C1 segment of cervical spinal cord (tissue), 14 donors: ENCODE data around the gene ALKBH8.
"Not testable (repeated sequence)": the region's sequence is repeated elsewhere in the genome, so short reads cannot be mapped to it uniquely, and the experiment has no call there.

ENCODE experiments used
- DNase-seq, 14 donors: peaks; one replicate each; lab custom pipeline; 2025; lab: John Stamatoyannopoulos, UW

Gene ALKBH8

DNA sequence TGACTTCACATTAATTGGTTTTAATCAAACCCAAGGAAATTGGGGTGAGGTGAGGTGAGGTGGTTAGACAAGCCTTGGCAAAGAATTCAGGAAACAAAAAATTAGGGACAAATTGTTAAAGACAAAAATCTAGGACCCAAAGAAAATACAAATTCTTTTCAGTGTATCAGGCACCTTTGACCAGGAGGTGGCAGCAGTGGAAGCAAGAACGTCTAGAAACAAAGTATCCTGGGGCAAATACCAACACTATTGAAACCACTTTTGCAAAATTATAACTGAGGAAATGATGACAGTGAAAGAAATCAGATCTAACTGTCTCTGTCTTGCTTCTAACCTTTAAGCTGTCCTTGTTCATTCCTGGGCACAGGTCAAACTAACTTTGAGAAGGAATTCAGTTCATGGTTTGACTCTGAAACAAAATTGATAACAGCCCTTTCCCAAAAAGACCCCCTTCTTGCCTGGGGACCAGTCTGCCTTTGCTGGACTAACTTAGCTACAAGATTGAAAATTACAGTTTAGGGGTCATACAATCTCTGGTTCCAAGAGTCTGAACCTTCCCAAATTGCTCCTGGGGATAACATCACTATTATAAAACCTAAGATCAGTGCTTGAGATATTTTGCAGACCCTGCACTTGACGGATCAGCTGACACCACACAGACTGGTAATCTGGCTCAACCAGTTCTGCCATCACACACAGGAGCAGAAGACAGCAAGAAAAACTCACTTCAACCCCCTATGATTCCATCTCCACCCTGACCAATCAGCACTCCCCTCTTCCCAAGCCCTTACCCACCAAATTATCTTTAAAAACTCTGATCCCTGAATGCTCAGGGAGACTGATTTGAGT, 11.2 kb upstream of the ALKBH8 start:
- DNase-seq: peak in 2 of 14 donors; percentile 18 to 19

DNA sequence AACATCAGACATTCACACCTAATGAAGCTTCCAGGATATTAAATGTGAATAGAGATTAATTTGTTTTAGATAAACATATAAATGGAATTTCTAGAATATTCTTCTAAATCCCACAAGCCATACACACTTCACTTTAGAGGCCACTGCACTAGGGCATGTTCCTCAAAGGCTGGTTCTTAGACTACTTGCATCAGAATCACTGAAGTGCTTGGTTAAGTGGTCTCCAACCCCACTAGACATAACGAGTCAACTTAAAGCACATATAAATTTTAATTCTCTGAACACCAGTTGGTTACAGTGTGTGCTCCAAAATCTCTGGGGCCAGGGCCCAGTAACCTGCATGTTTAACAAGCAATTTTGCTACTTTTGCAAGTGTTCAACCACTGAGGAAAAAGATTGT, 7.9 kb upstream of the ALKBH8 start:
- no peak for DNase-seq

DNA sequence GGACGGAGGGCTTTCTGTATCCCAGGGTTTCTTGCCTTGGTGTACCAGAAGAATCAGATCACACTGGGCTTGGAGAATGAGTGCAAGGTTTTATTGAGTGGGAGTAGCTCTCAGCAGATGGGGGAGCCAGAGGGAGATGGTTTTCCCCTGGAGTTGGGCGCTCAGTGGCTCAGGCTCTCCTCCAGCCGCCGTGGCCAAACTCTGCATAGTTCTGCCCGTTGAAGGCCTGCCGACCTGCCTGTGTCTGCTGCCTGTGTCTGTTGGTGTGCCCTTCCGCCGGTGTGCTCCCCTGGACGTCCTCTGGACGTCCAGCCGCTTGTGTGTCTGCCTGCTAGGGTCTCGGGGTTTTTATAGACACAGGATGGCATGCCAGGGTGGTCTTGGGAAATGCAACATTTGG, 4.5 kb upstream of the ALKBH8 start:
- DNase-seq: no peak

DNA sequence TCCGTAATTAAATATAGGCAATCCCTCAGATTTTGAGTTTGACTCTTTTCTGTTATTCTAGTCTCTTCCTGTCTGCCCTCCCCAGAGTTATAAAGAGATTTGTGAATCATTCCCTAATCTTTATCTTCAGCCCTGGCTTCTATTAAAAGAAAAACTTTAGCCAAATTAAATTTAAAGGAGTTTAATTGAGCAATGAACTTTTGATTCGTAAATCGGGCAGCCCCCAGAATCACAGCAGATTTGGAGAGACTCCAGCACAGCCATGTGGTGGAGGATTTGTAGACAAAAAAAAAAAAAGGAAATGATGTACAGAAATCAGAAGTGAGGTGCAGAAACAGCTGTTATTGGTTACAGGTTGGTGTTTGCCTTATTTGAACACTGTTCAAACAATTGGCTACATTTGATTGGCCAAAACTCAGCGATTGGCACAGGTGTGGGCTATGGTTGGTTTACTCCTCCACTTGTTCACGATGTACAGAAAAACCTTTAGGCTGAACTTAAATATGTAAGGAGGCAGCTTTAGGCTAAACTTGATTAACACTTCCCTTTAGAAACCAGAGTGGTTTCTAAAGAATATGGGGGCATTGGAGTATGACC, 2.3 kb upstream of the ALKBH8 start:
- DNase-seq: no peak

DNA sequence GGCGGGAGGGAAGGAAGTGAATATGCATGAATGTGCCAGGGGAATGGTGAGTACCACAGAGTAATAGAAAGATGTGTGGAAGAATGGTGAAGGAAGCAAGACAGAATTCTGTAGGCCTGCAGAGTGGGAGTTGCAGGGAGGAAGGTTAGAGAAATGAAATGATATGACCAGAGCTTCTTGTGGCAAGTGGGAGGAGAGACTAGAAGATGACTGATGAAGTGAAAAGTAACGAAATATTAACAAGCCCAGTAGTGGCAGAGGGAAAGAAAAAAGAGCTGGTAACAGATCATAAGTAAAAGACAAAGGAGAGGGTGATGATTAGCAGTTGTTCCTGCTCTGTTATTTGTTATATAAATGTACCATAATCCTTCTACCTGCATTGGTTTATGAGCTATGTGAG, 1.0 kb upstream of the ALKBH8 start:
- DNase-seq: no peak

DNA sequence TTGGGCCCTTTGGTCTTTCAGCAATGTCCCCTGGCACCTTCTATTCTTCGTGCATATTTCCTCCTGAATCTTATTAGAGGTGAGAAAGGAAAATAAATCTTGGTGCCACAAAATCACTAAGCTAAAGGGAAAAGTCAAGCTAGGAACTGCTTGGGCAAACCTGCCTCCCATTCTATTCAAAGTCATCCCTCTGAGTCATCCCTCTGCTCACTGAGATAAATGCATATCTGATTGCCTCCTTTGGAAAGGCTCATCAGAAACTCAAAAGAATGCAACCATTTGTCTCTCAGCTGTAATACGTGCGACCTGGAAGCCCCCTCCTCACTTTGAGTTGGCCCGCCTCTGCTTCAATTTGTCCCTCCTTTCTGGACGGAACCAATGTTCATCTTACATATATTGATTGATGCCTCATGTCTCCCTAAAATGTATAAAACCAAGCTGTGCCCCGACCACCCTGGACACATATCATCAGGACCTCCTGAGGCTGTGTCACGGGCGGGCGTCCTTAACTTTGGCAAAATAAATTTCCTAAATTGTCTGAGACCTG, 493 bp upstream of the ALKBH8 start:
- DNase-seq: peak in 1 of 14 donors; percentile 30

DNA sequence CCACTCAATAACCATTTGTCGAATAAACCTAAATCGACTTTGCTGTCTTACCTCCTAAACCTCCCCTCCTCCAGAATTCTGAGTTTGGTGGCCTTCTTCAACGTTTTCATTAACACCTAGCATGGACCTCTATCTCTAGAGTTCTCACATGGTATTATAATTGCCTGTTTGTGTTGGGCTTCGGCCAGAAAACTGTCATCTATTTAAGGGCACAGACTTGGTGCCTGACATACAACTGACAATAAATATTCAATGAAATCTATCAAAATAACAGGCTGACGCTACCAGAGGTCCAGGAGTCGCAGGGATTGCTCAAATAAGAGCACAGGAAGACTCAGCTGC, 687 bp downstream of the ALKBH8 start:
- no peak for DNase-seq

DNA sequence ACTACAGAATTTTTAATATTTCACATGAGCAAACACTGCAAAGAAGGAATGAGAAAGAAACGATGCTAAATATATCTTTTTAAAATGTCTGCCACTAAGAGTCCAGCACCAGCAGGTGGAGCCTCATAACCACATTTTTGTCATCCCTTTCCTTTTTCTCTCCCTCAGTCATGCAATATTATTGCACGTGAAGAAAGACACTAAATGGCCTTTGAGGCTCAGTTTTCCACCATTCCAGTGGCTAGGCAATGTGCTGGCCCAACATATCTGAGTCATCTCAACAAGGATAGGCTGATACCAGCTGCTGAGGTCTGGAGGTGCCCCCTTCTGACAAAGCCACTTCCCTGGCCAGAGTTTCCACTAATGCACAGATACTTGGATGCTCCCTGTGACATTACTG, 1.8 kb downstream of the ALKBH8 start:
- peak in 3 of 14 donors; percentile 3 to 20 (median 11) for DNase-seq

DNA sequence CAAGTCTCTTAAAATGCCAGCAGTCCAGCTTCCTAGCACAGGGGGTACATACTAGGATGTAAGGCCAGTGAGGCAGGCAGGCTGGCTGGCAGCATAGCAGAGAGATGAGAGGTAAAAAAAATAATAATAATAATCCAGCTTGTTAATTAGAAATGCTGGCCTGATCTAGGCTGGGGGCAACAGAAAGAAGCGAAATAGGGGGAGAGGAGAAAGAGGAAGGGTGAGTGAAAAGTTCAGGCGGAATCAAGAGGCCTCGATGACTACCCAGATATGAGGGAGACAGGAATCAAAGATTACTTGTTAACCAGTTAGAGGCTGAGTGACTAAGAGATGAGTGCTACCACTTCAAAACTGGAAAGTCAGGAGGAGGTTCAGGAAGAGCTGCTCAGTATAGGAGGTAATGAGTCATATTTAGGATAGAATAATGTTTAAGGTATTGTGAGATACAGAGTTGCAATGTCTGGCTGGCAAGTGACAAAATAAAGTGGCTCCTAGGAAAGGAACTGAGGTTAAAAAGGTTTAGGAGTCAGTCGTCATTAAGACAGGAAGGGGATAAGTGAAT, 2.8 kb downstream of the ALKBH8 start:
- DNase-seq: no peak

DNA sequence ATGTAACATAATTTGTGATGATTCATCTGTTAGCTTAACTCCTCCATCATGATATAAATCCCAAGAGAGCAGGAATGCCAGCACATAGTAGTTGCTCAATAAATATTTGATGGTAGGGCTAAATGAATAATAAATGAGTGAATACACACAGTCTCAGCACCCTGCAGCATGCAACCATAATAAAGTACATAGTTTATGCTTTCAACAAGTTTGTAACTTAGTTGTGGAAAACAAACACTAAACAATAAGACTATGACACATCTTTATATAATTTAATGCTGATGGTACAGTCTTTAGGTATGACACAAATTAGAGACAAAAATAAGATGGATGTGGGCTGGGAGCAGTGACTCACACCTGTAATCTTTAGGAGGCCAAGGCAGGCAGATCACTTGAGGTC, 3.8 kb downstream of the ALKBH8 start:
- no peak for DNase-seq

DNA sequence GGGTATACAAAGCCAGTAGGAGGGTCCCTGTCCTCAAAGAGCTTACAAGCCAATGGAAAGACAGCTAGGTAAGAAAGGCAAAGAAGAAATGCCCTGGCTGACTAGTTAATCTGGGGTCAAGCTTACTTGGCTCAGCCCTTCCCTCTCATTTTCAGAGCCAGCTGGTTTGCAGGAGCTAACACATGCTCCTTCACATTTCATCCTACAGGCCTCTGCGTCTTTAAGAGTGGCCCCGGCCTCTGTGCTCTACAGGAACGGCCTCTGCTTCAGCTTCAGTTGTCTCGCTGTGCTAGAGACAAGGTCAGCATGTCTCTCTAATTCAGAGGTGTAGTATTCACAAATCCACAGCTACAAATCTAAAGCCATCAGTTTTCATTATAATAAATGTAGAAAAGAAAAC, 15.2 kb downstream of the ALKBH8 start:
- no peak for DNase-seq

DNA sequence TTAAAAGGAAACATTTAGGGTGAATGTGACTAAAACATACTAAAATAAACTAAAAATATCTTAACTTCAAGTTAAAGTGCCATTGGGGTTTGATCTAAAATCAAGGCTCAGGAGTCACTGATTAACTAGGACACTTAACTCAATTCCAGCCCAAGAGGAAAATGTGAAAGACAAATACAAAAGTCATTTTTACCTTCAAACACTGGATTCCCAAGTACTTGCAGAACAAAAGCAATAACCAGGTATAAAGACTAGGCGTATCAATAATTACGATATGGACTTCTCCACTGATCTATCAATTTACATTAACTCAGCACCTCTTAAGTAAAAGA, 15.6 kb downstream of the ALKBH8 start:
- DNase-seq: no peak

DNA sequence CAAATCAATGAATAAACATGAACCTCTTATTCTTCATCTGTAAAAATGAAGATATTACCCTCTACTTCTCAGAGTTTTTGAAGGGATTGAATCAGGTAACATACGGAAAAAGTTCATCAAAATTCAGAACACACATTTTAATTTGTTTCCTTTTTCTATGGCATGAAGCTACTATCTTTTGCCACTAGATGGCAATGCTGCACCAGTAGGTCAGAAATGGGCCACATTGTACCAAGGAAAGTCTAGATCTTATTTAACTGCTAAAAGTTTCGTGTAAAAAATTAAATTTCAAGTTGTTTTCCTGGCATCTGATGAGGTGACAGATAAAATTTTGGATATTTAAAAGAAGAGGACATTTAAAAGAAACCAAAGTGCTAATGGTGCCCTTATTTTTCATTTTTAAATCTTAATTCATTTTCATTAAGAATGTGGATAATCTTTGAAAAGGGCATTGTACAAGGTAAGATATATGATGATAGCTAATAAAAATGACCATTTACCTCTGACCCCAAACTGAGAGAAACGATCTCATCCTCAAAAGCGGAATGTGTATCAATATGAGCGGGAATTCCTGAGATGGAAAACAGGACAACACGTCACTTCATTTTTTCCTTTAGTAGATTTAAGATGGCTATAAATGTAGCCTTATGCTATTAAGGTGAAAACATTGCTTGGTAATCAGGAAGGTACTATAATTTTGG, 16.1 kb downstream of the ALKBH8 start:
- no peak for DNase-seq

DNA sequence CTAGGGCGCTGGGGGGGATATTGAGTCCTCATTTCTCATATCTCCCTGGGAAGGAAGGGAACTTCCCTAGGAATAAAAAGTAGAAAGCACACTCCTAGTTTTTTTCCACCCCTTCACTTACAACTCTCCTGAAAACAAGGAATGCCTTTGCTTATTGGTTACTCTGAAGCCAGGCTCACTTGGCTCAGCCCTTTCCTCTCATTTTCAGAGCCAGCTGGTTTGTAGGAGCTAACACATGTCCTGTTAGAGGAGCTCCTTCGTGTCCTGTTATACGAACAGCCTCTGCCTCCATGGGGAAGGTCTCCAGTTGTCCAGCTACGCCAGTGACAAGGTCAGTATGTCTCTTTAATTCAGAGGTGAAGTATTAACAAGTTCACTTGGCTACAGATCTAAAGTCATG, 17.6 kb downstream of the ALKBH8 start:
- DNase-seq: no peak

DNA sequence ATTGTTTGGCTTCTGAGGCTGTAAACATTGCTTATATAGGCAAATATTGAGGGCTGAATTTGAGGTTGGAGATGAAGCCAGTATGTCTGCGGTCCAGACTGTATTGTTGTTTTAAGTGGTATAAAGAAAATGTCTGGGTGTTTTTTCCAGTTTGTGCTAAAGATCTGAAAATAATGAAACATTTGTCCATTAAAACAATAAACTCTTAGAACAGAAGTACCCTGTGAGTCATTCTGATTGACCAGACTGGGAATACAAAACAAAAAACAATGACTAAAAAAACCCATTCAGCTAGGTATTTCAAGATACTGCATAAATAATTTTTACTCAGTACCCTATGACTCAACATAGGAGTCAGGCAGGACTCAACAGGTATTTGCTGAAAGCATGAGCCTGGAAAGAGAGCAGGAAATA, 20.4 kb downstream of the ALKBH8 start:
- DNase-seq: no peak

DNA sequence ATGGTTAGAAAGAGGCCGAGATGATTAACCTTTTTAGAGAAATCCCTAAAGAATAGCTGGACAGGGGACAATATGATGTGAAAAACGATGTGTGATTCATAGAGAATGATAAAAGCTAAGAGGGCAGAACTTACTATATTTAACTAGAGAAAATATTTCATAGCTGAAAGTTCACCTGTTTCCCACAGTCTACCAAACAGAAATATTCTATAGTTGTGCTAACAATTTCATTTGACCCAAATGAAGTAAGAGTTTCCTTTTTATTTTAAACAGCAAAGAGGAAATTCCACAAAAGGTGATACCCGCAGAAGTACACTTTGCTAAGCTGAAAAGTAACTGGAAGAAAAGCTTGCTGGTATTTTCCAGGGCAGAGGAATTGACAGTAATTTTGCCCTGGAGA, 26.7 kb downstream of the ALKBH8 start:
- no peak for DNase-seq

DNA sequence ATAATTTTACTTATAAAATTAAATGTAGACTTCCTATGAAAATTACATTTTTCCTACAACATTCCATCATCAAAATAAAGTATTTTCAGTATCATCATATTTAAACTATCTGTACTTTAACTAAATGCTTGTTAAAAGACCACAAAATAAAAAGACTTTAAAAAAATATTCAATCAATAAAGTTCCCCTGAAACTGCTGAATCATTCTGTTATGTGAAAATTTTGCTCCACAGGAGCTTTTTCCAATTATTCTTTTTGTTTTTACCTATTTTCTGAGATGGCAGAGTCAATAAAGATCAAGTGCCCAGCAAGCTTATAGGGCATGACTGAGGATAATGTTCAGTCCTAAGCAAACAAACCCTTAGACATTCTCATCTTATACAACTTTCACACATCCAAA, 27.3 kb downstream of the ALKBH8 start:
- DNase-seq: no peak

DNA sequence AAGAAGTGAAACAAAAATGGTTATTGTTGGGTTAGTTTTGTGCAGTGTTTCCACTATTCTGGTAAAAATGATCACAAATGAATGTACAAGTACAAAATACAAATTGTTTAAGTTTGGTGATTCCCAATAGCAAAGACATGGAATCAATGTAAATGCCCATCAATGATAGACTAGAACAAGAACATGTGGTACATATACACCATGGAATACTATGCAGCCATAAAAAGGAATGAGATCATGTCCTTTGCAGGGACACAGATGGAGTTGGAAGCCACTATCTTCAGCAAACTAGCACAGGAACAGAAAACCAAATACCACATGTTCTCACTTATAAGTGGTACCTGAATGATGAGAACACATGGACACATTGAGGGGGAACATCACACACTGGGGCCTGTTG, 28.4 kb downstream of the ALKBH8 start:
- DNase-seq: not testable (repeated sequence)

DNA sequence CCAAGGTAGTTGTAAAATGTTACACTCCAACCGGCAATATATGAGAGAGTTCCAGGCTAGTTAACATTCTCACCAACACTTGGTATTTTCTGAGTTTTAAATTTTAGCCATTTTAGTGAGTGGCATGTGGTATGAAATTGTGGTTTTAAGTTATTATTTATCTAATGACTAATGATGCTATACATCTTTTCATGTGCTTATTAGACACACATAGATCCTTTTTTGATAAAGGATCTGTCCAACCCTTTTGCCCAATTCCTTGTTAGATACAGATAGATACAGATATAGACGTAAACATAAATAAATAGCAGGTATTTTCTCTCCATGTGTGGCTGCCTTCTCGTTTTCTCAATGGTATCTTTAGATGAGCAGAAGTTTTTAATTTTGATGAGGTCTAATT, 39.3 kb downstream of the ALKBH8 start:
- no peak for DNase-seq

DNA sequence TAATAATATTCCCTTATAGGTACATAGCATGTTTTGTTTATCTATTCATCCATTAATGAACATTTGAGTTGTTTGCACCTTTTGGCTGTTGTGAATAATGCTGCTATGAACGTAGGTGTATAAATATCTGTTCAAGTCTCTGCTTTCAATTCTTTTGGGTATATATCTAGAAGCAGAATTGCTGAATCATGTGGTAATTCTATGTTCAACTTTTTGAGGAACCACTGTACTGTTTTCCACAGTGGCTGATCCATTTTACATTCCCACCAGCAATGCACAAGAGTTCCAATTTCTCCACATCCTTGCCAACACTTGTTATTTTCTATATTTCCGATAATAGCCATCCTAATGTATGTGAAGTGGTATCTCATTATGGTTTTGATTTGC, 56.7 kb downstream of the ALKBH8 start:
- no peak for DNase-seq

DNA sequence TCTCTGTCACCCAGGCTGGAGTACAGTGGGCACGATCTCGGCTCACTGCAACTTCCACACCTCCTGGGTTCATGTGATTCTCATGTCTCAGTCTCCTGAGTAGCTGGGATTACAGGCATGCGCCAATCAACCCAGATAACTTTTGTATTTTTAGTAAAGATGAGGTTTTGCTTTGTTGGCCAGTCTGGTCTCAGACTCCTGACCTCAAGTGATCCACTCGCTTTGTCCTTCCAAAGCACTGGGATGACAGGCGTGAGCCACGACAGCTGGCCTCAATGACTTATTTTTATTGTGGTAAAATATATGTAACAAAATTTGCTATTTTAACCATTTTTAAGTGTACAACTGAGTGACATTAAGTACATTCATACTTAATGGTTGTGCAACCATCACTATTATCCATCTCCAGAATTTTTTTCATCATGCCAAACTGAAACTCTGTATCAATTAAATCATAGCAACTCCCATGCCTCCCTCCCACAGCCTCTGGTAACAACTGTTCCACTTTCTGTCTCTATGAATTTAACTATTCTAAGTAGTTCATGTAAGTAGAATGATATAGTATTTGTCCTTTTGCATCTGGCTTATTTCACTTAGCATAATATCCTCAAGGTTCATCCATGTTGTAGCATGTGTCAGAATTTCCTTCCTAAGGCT, 57.2 kb downstream of the ALKBH8 start:
- DNase-seq: no peak

DNA sequence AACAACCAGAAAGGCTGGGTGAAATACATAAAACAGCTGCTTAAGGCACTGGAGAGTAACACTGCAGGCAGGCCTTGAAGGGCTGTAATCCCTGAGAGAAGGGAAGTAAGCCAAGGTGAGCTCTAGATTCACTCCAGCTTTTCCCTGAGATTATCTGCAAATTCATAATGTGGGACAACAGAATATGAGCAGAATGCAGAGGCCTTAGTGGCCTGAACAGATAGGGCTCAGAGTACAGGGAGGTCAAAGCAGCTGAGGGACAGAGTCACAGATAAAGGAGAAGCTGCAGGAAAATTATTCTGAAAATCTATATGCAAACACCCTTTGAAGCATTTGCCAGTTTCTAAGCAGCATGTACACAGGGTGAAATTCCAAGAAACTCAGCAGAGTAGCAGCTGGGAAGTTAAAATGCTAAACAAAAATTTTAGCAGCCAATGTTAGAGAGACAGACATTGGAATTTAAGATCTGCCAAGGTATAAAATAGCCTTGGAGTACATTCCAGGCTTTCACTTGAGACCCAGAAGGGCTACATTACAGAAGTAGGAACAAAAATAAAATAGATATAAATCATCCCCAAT, 59.8 kb downstream of the ALKBH8 start:
- no peak for DNase-seq
